Lung (tissue), 12 donors: ENCODE results near the gene CDKN2B. TPM values are rescaled to one million over a fixed set of nuclear protein-coding genes. Genes with fewer than 3 reads are reported as not detected.

ENCODE experiments used
- ATAC-seq: fragments of 200-7000 bp; cut with Tn5 transposase; one replicate; pipeline ENCODE4 v1.9.1; 2020; ENCODE audit warnings: moderate number of reproducible peaks; ENCODE audit not compliant: insufficient read depth, low FRiP score
- DNase-seq, 3 donors: peaks; one replicate each; pipeline ENCODE4 v3.0.0-alpha.2; 2013 to 2017
- H3K27ac ChIP-seq, 2 donors: one replicate each; pipeline ENCODE4 v1.5.1; 2013; ENCODE audit warnings: mild to moderate bottlenecking in 2 of 2, moderate library complexity in 2 of 2, control low read depth in 1 of 2, inconsistent platforms in 1 of 2, low read depth in 1 of 2, low read length in 1 of 2
- H3K27me3 ChIP-seq, 3 donors: one replicate each; pipeline ENCODE4 v1.5.1; 2013; ENCODE audit warnings: low read length in 2 of 3; ENCODE audit not compliant: control insufficient read depth in 3 of 3, insufficient read depth in 3 of 3
- H3K36me3 ChIP-seq, 4 donors: one replicate each; pipeline ENCODE4 v1.5.1; 2013; ENCODE audit warnings: low read length in 4 of 4, mild to moderate bottlenecking in 1 of 4, moderate library complexity in 1 of 4; ENCODE audit not compliant: control insufficient read depth in 4 of 4, insufficient read depth in 4 of 4
- H3K4me1 ChIP-seq, 5 donors: one replicate each; pipeline ENCODE4 v1.5.1; 2013; ENCODE audit warnings: low read length in 5 of 5, mild to moderate bottlenecking in 2 of 5, moderate library complexity in 1 of 5; ENCODE audit not compliant: control insufficient read depth in 5 of 5, insufficient read depth in 5 of 5
- H3K4me3 ChIP-seq: one replicate; pipeline ENCODE4 v1.5.1; 2013; ENCODE audit warnings: mild to moderate bottlenecking, control low read depth, moderate library complexity
- H3K9ac ChIP-seq, 2 donors: one replicate each; pipeline ENCODE4 v1.5.1; 2013; ENCODE audit warnings: low read length in 2 of 2, control low read depth in 1 of 2; ENCODE audit not compliant: insufficient read depth in 1 of 2
- H3K9me3 ChIP-seq, 4 donors: one replicate each; pipeline ENCODE4 v1.5.1; 2013; ENCODE audit warnings: low read length in 3 of 4, mild to moderate bottlenecking in 1 of 4, moderate library complexity in 1 of 4; ENCODE audit not compliant: control insufficient read depth in 4 of 4, insufficient read depth in 3 of 4
- WGBS, 2 donors: extraction: QIAGEN DNeasy Blood & Tissue Kit; methylation state at CpG; one replicate each; pipeline ENCODE4 v1.1.7; 2013; 5-methylcytosine and 5-hydroxymethylcytosine counted together
- polyA plus RNA-seq, 2 donors: library from polyadenylated mRNA; stranded (reverse); fragments of 200-250 nt; gene quantifications; one replicate each; pipeline ENCODE4 v1.2.1, GENCODE V29; 2013
- total RNA-seq, 2 donors: library from RNA; depleted of rRNA in 1 of 2; stranded (reverse); fragments of >200 nt in 1 of 2; gene quantifications; one replicate each; pipeline ENCODE4 v1.2.1, GENCODE V29; 2014 to 2021
- TF ChIP-seq, protein P1 (sequence below): IDR thresholded peaks from 2 replicates; pipeline ENCODE4 v1.5.1; 2012; ENCODE audit warnings: mild to moderate bottlenecking; ENCODE audit errors: control extremely low read depth, extremely low read depth
- donor health status: control.
- donor health status: control.
- donor health status: Bipolar disorder and iron deficiency.
- donor health status: healthy.
- donor health status: DM: yes; HTN: yes; CAD: no.

Gene CDKN2B
- total and polyA plus RNA-seq, 4 donors: 5.5 to 16.1 (median 11.2) TPM

DNA sequence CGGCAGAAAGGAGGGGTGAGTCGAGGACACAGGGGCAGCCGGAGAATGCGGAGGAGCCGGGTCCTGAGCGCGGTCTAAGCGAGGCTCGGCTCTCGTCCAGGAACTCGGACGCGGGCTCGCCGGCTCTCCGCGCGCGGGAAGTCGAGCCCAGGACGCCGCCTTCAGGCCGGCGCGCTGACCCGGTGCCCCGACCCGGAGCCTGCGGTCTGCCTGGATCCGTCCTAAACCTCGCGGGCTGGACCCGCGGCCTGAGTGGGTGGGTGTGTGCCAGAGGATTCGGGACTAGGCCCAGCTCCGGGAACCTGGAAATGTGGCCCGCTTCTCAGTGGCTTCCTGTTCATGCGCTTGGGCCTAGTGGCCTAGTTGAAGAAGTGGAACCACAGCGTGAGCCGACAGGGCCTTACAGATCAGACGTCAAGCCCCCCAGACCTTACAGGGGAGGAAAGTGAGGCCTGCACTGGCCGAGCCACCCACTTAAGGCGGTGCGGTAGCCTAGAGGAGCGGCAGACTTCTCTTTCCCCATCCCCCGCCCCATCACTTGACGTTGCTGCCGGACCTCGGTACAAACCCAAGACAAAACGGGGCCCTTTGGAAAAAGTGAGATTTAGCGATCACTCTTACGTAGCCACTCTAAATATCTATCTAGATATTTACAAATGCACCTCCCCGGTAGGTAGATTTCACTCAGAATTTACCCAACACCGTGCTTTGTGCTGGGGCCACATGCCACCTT is 13.3 kb downstream of the CDKN2B start:
- 6 to 15% methylated on average over 54 of the region's 54 CpGs for WGBS, 2 donors
- H3K27me3 ChIP-seq: peaks cover 0 to 87% (median 73%) of the 10 kb centered on the region in 3 donors
- peak overlapping the region in 1 of 2 donors; percentile 91 for H3K27ac ChIP-seq
- ATAC-seq: peak; percentile 31
- TF ChIP-seq, protein P1, sequence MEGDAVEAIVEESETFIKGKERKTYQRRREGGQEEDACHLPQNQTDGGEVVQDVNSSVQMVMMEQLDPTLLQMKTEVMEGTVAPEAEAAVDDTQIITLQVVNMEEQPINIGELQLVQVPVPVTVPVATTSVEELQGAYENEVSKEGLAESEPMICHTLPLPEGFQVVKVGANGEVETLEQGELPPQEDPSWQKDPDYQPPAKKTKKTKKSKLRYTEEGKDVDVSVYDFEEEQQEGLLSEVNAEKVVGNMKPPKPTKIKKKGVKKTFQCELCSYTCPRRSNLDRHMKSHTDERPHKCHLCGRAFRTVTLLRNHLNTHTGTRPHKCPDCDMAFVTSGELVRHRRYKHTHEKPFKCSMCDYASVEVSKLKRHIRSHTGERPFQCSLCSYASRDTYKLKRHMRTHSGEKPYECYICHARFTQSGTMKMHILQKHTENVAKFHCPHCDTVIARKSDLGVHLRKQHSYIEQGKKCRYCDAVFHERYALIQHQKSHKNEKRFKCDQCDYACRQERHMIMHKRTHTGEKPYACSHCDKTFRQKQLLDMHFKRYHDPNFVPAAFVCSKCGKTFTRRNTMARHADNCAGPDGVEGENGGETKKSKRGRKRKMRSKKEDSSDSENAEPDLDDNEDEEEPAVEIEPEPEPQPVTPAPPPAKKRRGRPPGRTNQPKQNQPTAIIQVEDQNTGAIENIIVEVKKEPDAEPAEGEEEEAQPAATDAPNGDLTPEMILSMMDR: peak; percentile 7
- peaks cover 0 to 2% (median 0%) of the 10 kb centered on the region in 4 donors for H3K9me3 ChIP-seq
- peak overlapping the region; percentile 90 for H3K4me3 ChIP-seq
- peak in 2 of 3 donors; percentile 31 to 34 for DNase-seq
- no peaks in the 10 kb centered on the region for H3K36me3 ChIP-seq
- peaks cover 0 to 11% (median 0%) of the 10 kb centered on the region in 5 donors for H3K4me1 ChIP-seq
- H3K9ac ChIP-seq: no peak overlapping the region

DNA sequence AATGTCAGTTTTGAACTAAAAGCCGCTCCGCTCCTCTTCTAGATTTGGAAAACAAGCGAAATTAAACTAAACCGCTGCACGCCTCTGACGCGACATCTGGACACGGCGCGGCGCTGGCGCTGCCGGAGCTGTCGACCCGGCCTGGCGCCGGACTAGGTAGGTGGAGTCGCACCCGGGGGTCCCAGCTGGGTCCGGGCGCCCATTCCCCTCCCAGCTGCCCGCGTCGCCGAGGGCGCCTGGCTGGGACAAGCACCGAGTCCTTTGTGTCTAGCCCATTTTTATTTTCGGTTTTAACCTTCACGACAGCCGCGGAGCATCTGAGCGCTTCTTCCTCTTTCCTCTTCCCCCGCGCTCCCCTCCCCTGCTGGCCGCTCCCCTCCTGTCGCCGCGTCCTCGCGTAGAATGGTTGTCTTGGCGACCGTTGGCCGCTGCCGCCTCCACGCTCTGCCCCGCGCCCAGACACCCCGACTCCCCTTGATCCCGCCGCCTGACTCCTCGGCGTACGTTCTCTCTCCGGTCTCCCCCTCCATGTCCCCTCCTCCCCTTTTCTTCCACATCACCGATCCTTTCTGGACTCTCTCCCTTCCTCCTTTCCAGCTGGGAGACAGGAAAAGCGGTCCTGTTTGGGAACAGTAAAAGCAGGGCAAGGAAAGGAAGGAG is 14.0 kb downstream of the CDKN2B start:
- Histone ChIP-seq H3K4me3 (peak overlapping the region; percentile 90), H3K36me3 (no peaks in the 10 kb centered on the region), H3K27ac (peak overlapping the region in 1 of 2 donors; percentile 91), H3K9me3 (peaks cover 0 to 3% (median 0%) of the 10 kb centered on the region in 4 donors), H3K27me3 (peaks cover 2 to 88% (median 74%) of the 10 kb centered on the region in 3 donors), H3K4me1 (peaks cover 0 to 11% (median 0%) of the 10 kb centered on the region in 5 donors), H3K9ac (no peak overlapping the region)
- 0% methylated on average over 54 to 56 of the region's 56 CpGs for WGBS, 2 donors
- ATAC-seq: peak; percentile 81
- peak; percentile 53 to 60 (median 56) for DNase-seq
- TF ChIP-seq, protein P1: no peak

DNA sequence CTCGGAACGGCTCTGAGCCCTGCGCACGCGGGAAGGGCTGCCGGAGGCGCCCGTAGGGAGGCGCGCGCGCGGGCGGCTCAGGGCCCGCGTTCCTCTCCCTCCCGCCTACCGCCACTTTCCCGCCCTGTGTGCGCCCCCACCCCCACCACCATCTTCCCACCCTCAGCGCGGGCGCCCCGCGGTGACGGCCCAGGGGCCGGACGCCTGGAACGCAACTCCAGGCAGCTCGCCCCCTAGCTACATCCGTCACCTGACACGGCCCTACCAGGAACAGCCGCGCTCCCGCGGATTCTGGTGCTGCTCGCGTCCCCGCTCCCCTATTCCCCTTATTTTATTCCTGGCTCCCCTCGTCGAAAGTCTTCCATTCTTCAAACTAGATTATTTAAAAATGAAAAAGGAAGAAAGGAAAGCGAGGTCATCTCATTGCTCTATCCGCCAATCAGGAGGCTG is 14.5 kb downstream of the CDKN2B start, which contains the start of gene CDKN2B-AS1:
TSS of gene CDKN2B-AS1 (plus strand) at position 236 of the 450 bp plus-strand sequence.
- H3K36me3 ChIP-seq: no peaks in the 10 kb centered on the region
- H3K9me3 ChIP-seq: peaks cover 0 to 8% (median 0%) of the 10 kb centered on the region in 4 donors
- H3K4me1 ChIP-seq: peaks cover 0 to 15% (median 0%) of the 10 kb centered on the region in 5 donors
- peak within 1 kb of the TSS in 1 of 2 donors; percentile 91 for H3K27ac ChIP-seq
- peak; percentile 49 to 58 (median 50) for DNase-seq
- TF ChIP-seq, protein P1: no peak
- H3K9ac ChIP-seq: no peak within 1 kb of the TSS
- ATAC-seq: peak; percentile 65
- H3K27me3 ChIP-seq: peaks cover 7 to 88% (median 74%) of the 10 kb centered on the region in 3 donors
- H3K4me3 ChIP-seq: peak within 1 kb of the TSS; percentile 90
- WGBS, 2 donors: 0 to 1% methylated on average over 23 to 43 of the region's 43 CpGs
